HCT116 (cell line): ENCODE data around the gene RBBP8NL. TPM values are rescaled to one million over a fixed set of nuclear protein-coding genes. Genes with fewer than 3 reads are reported as not detected.

Experiments
- ATAC-seq: fragments of 200-7000 bp; cut with Tn5 transposase; 2 replicates; pipeline ENCODE4 v1.9.1; 2020; ENCODE audit warnings: mild to moderate bottlenecking, moderate library complexity
- BruUV-seq: library from RNA; stranded (reverse); fragments of 400-500 nt; replicated peaks from 2 replicates; lab custom pipeline; 2021; lab: Mats Ljungman, UMichigan
- CTCF ChIA-PET: fragments of 300-600 bp; sonication (Branson Sonifier 250); formaldehyde crosslinking; loops from one replicate; lab custom pipeline; 2021; ENCODE audit warnings: antibody characterized with exemption; lab: Charles Lee
- POLR2A ChIA-PET: fragments of 300-600, 350-600 bp; sonication (Branson Sonifier 250); formaldehyde crosslinking; loops from one replicate; lab custom pipeline; 2021; ENCODE audit warnings: antibody characterized with exemption; lab: Charles Lee
- RAD21 ChIA-PET, 2 experiments: fragments of 300-600 bp; sonication (Branson Sonifier 250); formaldehyde crosslinking; loops; one replicate each; lab custom pipeline; 2023; ENCODE audit warnings: low total read pairs in 2 of 2; ENCODE audit not compliant: uncharacterized antibody in 2 of 2, unreplicated experiment in 2 of 2, low non-redundant PET in 1 of 2; lab: Charles Lee
- DNase-seq: peaks from one replicate; pipeline ENCODE4 v3.0.0-alpha.2; 2010; ENCODE audit warnings: low read depth, low spot score
- H2AFZ ChIP-seq: fragments of 200-600 bp; shearing (Covaris generic), sonication (generic); 2 replicates; pipeline ENCODE4 v1.6.1; 2017; ENCODE audit warnings: low read depth, mixed run types, mixed read lengths, antibody characterized with exemption, low read length; ENCODE audit not compliant: poor library complexity, severe bottlenecking
- H3K27ac ChIP-seq: 2 replicates; pipeline ENCODE4 v1.5.1; 2012; ENCODE audit warnings: low read depth, low read length
- H3K27me3 ChIP-seq: fragments of 200-600 bp; sonication (generic); 2 replicates; pipeline ENCODE4 v1.6.1; 2016; ENCODE audit warnings: mixed run types, low read length, mixed read lengths; ENCODE audit not compliant: insufficient read depth
- H3K36me3 ChIP-seq, 2 experiments: fragments of 200-500 bp in 1 of 2; fragments of 200-600 bp in 1 of 2; sonication (Bioruptor generic) in 1 of 2; sonication (generic) in 1 of 2; 2 replicates each; pipeline versions ENCODE4 v1.5.1 to v1.6.1; 2014 to 2016; ENCODE audit warnings: low read length in 2 of 2, inconsistent platforms in 1 of 2, mixed read lengths in 1 of 2, mixed run types in 1 of 2; ENCODE audit not compliant: insufficient read depth in 2 of 2, control insufficient read depth in 1 of 2
- H3K4me1 ChIP-seq, 2 experiments: fragments of 200-600 bp in 1 of 2; sonication (generic) in 1 of 2; 2 replicates each; pipeline versions ENCODE4 v1.5.1 to v1.6.1; 2012 to 2017; ENCODE audit warnings: low read length in 2 of 2, inconsistent platforms in 1 of 2, mild to moderate bottlenecking in 1 of 2, mixed read lengths in 1 of 2, mixed run types in 1 of 2, moderate library complexity in 1 of 2; ENCODE audit not compliant: insufficient read depth in 2 of 2, control insufficient read depth in 1 of 2
- H3K4me2 ChIP-seq: fragments of 200-600 bp; sonication (generic); 2 replicates; pipeline ENCODE4 v1.6.1; 2017; ENCODE audit warnings: mixed run types, low read length, mixed read lengths
- H3K4me3 ChIP-seq, 2 experiments: fragments of 200-600 bp in 1 of 2; sonication (generic) in 1 of 2; replicated peaks in 1 of 2; 2 replicates each; pipeline ENCODE4 v1.5.1; 2011 to 2016; ENCODE audit warnings: low read length in 2 of 2, control low read depth in 1 of 2, low read depth in 1 of 2, mild to moderate bottlenecking in 1 of 2, mixed read lengths in 1 of 2, mixed run types in 1 of 2
- H3K79me2 ChIP-seq: fragments of 200-600 bp; sonication (generic); 2 replicates; pipeline ENCODE4 v1.6.1; 2017; ENCODE audit warnings: mild to moderate bottlenecking, mixed run types, low read length, moderate library complexity, mixed read lengths; ENCODE audit not compliant: insufficient read depth
- H3K9ac ChIP-seq: fragments of 200-600 bp; sonication (generic); 2 replicates; pipeline ENCODE4 v1.6.1; 2016; ENCODE audit warnings: low read length, mixed read lengths
- H3K9me2 ChIP-seq: fragments of 200-600 bp; sonication (generic), shearing (Covaris generic); 2 replicates; pipeline ENCODE4 v1.6.1; 2017; ENCODE audit warnings: mixed run types, mild to moderate bottlenecking, moderate library complexity; ENCODE audit not compliant: insufficient read depth
- H3K9me3 ChIP-seq, 2 experiments: fragments of 200-500 bp in 1 of 2; fragments of 200-600 bp in 1 of 2; sonication (Bioruptor generic) in 1 of 2; sonication (generic) in 1 of 2; 2 replicates each; pipeline ENCODE4 v1.6.1; 2014 to 2017; ENCODE audit warnings: low read length in 2 of 2, mixed read lengths in 2 of 2, inconsistent platforms in 1 of 2, low read depth in 1 of 2, mild to moderate bottlenecking in 1 of 2, mixed run types in 1 of 2, moderate library complexity in 1 of 2; ENCODE audit not compliant: control insufficient read depth in 1 of 2, insufficient read depth in 1 of 2
- H4K20me1 ChIP-seq: fragments of 200-600 bp; sonication (generic), shearing (Covaris generic); 2 replicates; pipeline ENCODE4 v1.6.1; 2017; ENCODE audit warnings: mixed run types, mild to moderate bottlenecking, moderate library complexity; ENCODE audit not compliant: insufficient read depth
- CBX3 ChIP-seq: IDR thresholded peaks from 2 replicates; pipeline ENCODE4 v1.6.1; 2012; ENCODE audit warnings: low read depth
- EGR1 ChIP-seq: IDR thresholded peaks from 2 replicates; pipeline ENCODE4 v1.6.1; 2012; ENCODE audit warnings: low read depth
- ELF1 ChIP-seq: IDR thresholded peaks from 2 replicates; pipeline ENCODE4 v1.6.1; 2012; ENCODE audit warnings: low read depth, borderline replicate concordance
- EZH2 ChIP-seq: fragments of 200-600 bp; sonication (generic); IDR thresholded peaks from 2 replicates; pipeline ENCODE4 v1.6.1; 2017; ENCODE audit warnings: antibody characterized with exemption, mixed run types
- EZH2phosphoT487 ChIP-seq: fragments of 200-600 bp; IDR thresholded peaks from 2 replicates; pipeline ENCODE4 v1.6.1; 2018; ENCODE audit warnings: antibody characterized with exemption, borderline replicate concordance
- JUND ChIP-seq: IDR thresholded peaks from 2 replicates; pipeline ENCODE4 v1.6.1; 2012
- POLR2A ChIP-seq: IDR thresholded peaks from 2 replicates; pipeline ENCODE4 v1.7.0; 2011; ENCODE audit warnings: borderline replicate concordance; ENCODE audit not compliant: insufficient read depth, insufficient read length; ENCODE audit errors: extremely low read depth
- RAD21 ChIP-seq: IDR thresholded peaks from 2 replicates; pipeline ENCODE4 v1.6.1; 2012; ENCODE audit warnings: low read depth, mild to moderate bottlenecking
- REST ChIP-seq: IDR thresholded peaks from 2 replicates; pipeline ENCODE4 v1.6.1; 2012; ENCODE audit warnings: low read depth
- SIN3A ChIP-seq: IDR thresholded peaks from 2 replicates; pipeline ENCODE4 v1.6.1; 2012; ENCODE audit warnings: low read depth
- SP1 ChIP-seq: IDR thresholded peaks from 2 replicates; pipeline ENCODE4 v1.6.1; 2012; ENCODE audit warnings: low read depth
- TCF7L2 ChIP-seq: IDR thresholded peaks from 2 replicates; pipeline ENCODE4 v1.7.0; 2011; ENCODE audit warnings: borderline replicate concordance, inconsistent platforms; ENCODE audit not compliant: insufficient read depth, insufficient read length; ENCODE audit errors: extremely low read depth
- YY1 ChIP-seq: IDR thresholded peaks from 2 replicates; pipeline ENCODE4 v1.6.1; 2011; ENCODE audit warnings: low read length, low read depth, moderate library complexity, mild to moderate bottlenecking; ENCODE audit not compliant: insufficient replicate concordance; ENCODE audit errors: extremely low read depth
- ZBTB33 ChIP-seq: IDR thresholded peaks from 2 replicates; pipeline ENCODE4 v1.6.1; 2011; ENCODE audit warnings: mild to moderate bottlenecking, low read length, moderate library complexity; ENCODE audit not compliant: insufficient replicate concordance; ENCODE audit errors: extremely low read depth
- ZFX ChIP-seq: fragments of 450-650 bp; IDR thresholded peaks from 2 replicates; pipeline ENCODE4 v1.6.1; 2017
- intact Hi-C: fragments of 100-400 bp; cut with micrococcal nuclease; formaldehyde crosslinking; loops from 2 replicates; pipeline ENCODE4 v1.10.0; 2022
- total RNA-seq: library from RNA; stranded (reverse); gene quantifications from one replicate; pipeline ENCODE4 v1.2.1, GENCODE V29; 2021; ENCODE audit not compliant: unreplicated experiment

The RBBP8NL gene
- total RNA-seq, 1 experiment from 2014 or later = 0.59 TPM

GRCh38 chr20:62474604-62475026 lies 47.3 kb upstream of the RBBP8NL start:
- CTCF ChIA-PET = no interaction called here
- Histone ChIP-seq H2AFZ (no peak overlapping the region), H3K27me3 (no peaks in the 10 kb centered on the region), H3K4me3 (no peak overlapping the region), H3K4me1 (no peaks in the 10 kb centered on the region), H3K79me2 (no peaks in the 10 kb centered on the region), H4K20me1 (no peaks in the 10 kb centered on the region), H3K4me2 (no peak overlapping the region), H3K9me2 (no peaks in the 10 kb centered on the region), H3K9me3 (no peaks in the 10 kb centered on the region), H3K27ac (no peak overlapping the region), H3K36me3 (no peaks in the 10 kb centered on the region), H3K9ac (no peak overlapping the region)
- intact Hi-C loops = no loop called here
- RAD21 ChIA-PET = no interaction called here
- TF ChIP-seq JUND (no peak), EGR1 (no peak), CBX3 (no peak), YY1 (no peak), SP1 (no peak), ZFX (no peak), EZH2 (no peak), TCF7L2 (no peak), REST (no peak), ZBTB33 (no peak), SIN3A (no peak), RAD21 (no peak), ELF1 (no peak), EZH2phosphoT487 (no peak), POLR2A (no peak)
- POLR2A ChIA-PET = no interaction called here
- BruUV-seq = no TSS peak
- ATAC-seq (no peak), DNase-seq (no peak)
